ENCODE measurements around the gene PIK3R1. TPM values are rescaled to one million over a fixed set of nuclear protein-coding genes. Genes with fewer than 3 reads are reported as not detected.

PIK3R1 gene
- total and polyA plus RNA-seq, 4 donors = 6.8 to 222 (median 74.9) TPM

- peaks cover 11 to 90% (median 38%) of the 10 kb centered on the region in 5 donors for H3K4me1 ChIP-seq (ENCODE audit: control insufficient read depth in 5 of 5, insufficient read depth in 5 of 5, low read length in 5 of 5)
Observed at GRCh38 chr5:68266457-68266856, 50.9 kb downstream of the PIK3R1 start.

GRCh38 chr5:68267066-68267465 lies 51.5 kb downstream of the PIK3R1 start:
- no peak for DNase-seq
- Histone ChIP-seq H3K9ac (ENCODE audit: insufficient read depth in 1 of 2, low read length in 2 of 2) (peak overlapping the region in 1 of 2 donors; percentile 62), H3K4me3 (no peak overlapping the region), H3K27me3 (ENCODE audit: control insufficient read depth in 3 of 3, insufficient read depth in 3 of 3, low read length in 2 of 3) (no peaks in the 10 kb centered on the region), H3K4me1 (ENCODE audit: control insufficient read depth in 5 of 5, insufficient read depth in 5 of 5, low read length in 5 of 5) (peaks cover 9 to 86% (median 35%) of the 10 kb centered on the region in 5 donors), H3K27ac (ENCODE audit: low read depth in 1 of 2, low read length in 1 of 2) (peak overlapping the region in 1 of 2 donors; percentile 94), H3K9me3 (ENCODE audit: control insufficient read depth in 4 of 4, insufficient read depth in 3 of 4, low read length in 3 of 4) (no peaks in the 10 kb centered on the region), H3K36me3 (ENCODE audit: control insufficient read depth in 4 of 4, insufficient read depth in 4 of 4, low read length in 4 of 4) (peaks cover 0 to 2% (median 0%) of the 10 kb centered on the region in 4 donors)
- 9 to 28% methylated on average over 4 of the region's 4 CpGs for WGBS, 2 donors
- ATAC-seq (ENCODE audit: insufficient read depth, low FRiP score) = no peak
- no peak for TF ChIP-seq CTCF (IDR thresholded peaks at IDR 0.05; ENCODE audit: control extremely low read depth, extremely low read depth)

More at GRCh38 chr5:68266457-68266856, 50.9 kb downstream of the PIK3R1 start:
- ATAC-seq (ENCODE audit: insufficient read depth, low FRiP score) (no peak), DNase-seq (no peak)
- H3K9ac ChIP-seq (ENCODE audit: insufficient read depth in 1 of 2, low read length in 2 of 2) = peak overlapping the region in 1 of 2 donors; percentile 3
- 36 to 53% methylated on average over 1 of the region's 1 CpG for WGBS, 2 donors
- peak overlapping the region; percentile 59 to 94 for H3K27ac ChIP-seq (ENCODE audit: low read depth in 1 of 2, low read length in 1 of 2)
- H3K4me3 ChIP-seq = no peak overlapping the region
- no peaks in the 10 kb centered on the region for H3K27me3 ChIP-seq (ENCODE audit: control insufficient read depth in 3 of 3, insufficient read depth in 3 of 3, low read length in 2 of 3)
- no peaks in the 10 kb centered on the region for H3K9me3 ChIP-seq (ENCODE audit: control insufficient read depth in 4 of 4, insufficient read depth in 3 of 4, low read length in 3 of 4)
- peaks cover 0 to 2% (median 0%) of the 10 kb centered on the region in 4 donors for H3K36me3 ChIP-seq (ENCODE audit: control insufficient read depth in 4 of 4, insufficient read depth in 4 of 4, low read length in 4 of 4)
- TF ChIP-seq CTCF (IDR thresholded peaks at IDR 0.05; ENCODE audit: control extremely low read depth, extremely low read depth) = no peak

- Histone ChIP-seq H3K9me3 (ENCODE audit: control insufficient read depth in 4 of 4, insufficient read depth in 3 of 4, low read length in 3 of 4) (no peaks in the 10 kb centered on the region), H3K9ac (ENCODE audit: insufficient read depth in 1 of 2, low read length in 2 of 2) (peak overlapping the region in 1 of 2 donors; percentile 4), H3K27me3 (ENCODE audit: control insufficient read depth in 3 of 3, insufficient read depth in 3 of 3, low read length in 2 of 3) (no peaks in the 10 kb centered on the region), H3K4me3 (no peak overlapping the region), H3K4me1 (ENCODE audit: control insufficient read depth in 5 of 5, insufficient read depth in 5 of 5, low read length in 5 of 5) (peaks cover 9 to 91% (median 35%) of the 10 kb centered on the region in 5 donors), H3K27ac (ENCODE audit: low read depth in 1 of 2, low read length in 1 of 2) (peak overlapping the region; percentile 67 to 74), H3K36me3 (ENCODE audit: control insufficient read depth in 4 of 4, insufficient read depth in 4 of 4, low read length in 4 of 4) (peaks cover 0 to 2% (median under 1%) of the 10 kb centered on the region in 4 donors)
- DNase-seq (no peak), ATAC-seq (ENCODE audit: insufficient read depth, low FRiP score) (no peak)
- 30 to 43% methylated on average over 3 of the region's 3 CpGs for WGBS, 2 donors
- no peak for TF ChIP-seq CTCF (IDR thresholded peaks at IDR 0.05; ENCODE audit: control extremely low read depth, extremely low read depth)
Observed at GRCh38 chr5:68268101-68268851, 52.7 kb downstream of the PIK3R1 start.

Measured in lung (tissue), 12 donors.